GM11168 (cell line): ENCODE data around the gene CD164.

ENCODE experiments used
- in situ Hi-C: fragments of 300-500 bp; cut with MboI; formaldehyde crosslinking; loops from one replicate; pipeline ENCODE4 v1.12.0; 2022; ENCODE audit warnings: low sequenced_read_pairs; ENCODE audit not compliant: unreplicated experiment

CD164 gene

DNA sequence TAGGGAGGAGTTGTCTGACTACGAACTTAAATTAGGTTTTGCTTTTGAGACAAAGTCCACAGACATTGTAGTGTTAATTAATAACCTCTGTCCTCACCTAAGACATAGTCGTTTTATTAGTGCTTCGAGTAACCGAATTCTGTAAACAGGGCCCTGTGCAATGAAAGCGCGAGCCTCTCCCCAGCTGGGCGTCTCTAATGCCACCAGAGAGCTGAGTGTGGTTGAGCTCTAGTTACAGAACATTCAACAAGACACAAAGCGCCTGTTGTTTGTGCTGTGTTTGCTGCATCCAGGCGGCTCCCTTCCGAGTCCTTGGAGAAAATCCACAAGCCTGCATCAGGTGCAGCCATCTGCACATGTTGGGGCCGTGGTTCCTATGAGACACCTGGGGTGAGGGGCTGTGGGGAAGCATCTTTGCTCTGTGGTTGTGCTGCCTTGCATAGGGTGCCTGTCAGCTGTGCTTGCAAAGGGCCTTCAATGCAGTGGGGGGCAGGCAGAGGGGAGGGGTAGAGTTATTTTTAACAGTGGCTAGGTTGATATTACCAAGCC is 63.9 kb downstream of the CD164 start:
- in situ Hi-C loops: no loop called here

DNA sequence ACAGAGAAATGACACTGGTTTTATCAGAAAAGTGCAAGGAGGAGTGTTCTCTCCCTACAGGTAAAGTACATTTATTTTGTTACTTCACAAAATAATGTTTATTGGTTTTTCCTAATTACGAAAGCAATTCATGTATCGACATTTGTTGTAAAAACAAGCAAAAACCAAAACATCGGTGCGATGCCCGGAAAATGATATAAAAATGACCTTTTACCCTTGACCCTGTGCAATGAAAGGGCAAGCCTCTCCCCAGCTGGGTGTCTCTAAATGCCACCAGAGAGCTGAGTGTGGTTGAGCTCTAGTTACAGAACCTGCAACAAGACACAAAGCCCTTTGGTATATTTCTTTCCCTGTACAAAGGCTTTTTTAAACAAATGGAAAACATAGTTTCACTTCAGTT is 65.4 kb downstream of the CD164 start:
- in situ Hi-C loops: no loop called here
